HG03565 (cell line): ENCODE data around the gene LRRC43.
"Not testable (repeated sequence)": the region's sequence is repeated elsewhere in the genome, so short reads cannot be mapped to it uniquely, and the experiment has no call there.

ENCODE experiments used
- ATAC-seq: cut with Tn5 transposase; IDR thresholded peaks from one replicate; pipeline ENCODE4 v1.9.1; 2021; ENCODE audit warnings: mild to moderate bottlenecking, moderate library complexity; ENCODE audit not compliant: unreplicated experiment

The LRRC43 gene

GRCh38 chr12:122190842-122191668, 8.1 kb downstream of the LRRC43 start:
- ATAC-seq = no peak

GRCh38 chr12:122192441-122192840, 9.5 kb downstream of the LRRC43 start:
- no peak for ATAC-seq

GRCh38 chr12:122194804-122195203, 11.9 kb downstream of the LRRC43 start:
- ATAC-seq = no peak

- ATAC-seq = no peak
These were observed 12.5 kb downstream of the LRRC43 start for GRCh38 chr12:122195405-122195804.

GRCh38 chr12:122197612-122197966, 14.7 kb downstream of the LRRC43 start:
- ATAC-seq = no peak

GRCh38 chr12:122199484-122200355, 16.8 kb downstream of the LRRC43 start:
- ATAC-seq = no peak

- ATAC-seq = no peak
These were observed 17.7 kb downstream of the LRRC43 start for GRCh38 chr12:122200541-122201175.

- no peak for ATAC-seq
These were observed 18.5 kb downstream of the LRRC43 start for GRCh38 chr12:122201381-122201780.

GRCh38 chr12:122202017-122202416, 19.1 kb downstream of the LRRC43 start:
- ATAC-seq = no peak

GRCh38 chr12:122202811-122203210, 19.9 kb downstream of the LRRC43 start:
- ATAC-seq = not testable (repeated sequence)

GRCh38 chr12:122203301-122204166, 20.6 kb downstream of the LRRC43 start, which contains the start of gene B3GNT4:
Gene B3GNT4, plus strand, starts transcription at chr12:122203709. Its CDS starts 910 bp downstream, at chr12:122204619.
- ATAC-seq = no peak

- no peak for ATAC-seq
These were observed 21.5 kb downstream of the LRRC43 start for GRCh38 chr12:122204167-122205052.

- ATAC-seq = no peak
These were observed 22.4 kb downstream of the LRRC43 start for GRCh38 chr12:122205053-122205925.

GRCh38 chr12:122206111-122206881, 23.4 kb downstream of the LRRC43 start:
- ATAC-seq = no peak

GRCh38 chr12:122206976-122207375, 24.1 kb downstream of the LRRC43 start:
- ATAC-seq = no peak

- no peak for ATAC-seq
These were observed 24.5 kb downstream of the LRRC43 start for GRCh38 chr12:122207391-122207790.

GRCh38 chr12:122208073-122208820, 25.3 kb downstream of the LRRC43 start:
- ATAC-seq = no peak
